Fibroblast of lung (primary cell): ENCODE measurements around the gene CACFD1.

Experiments
- CTCF ChIP-seq, 2 donors: IDR thresholded peaks in 1 of 2; conservative IDR thresholded peaks in 1 of 2; 1 replicate in 1 of 2; 2 replicates in 1 of 2; pipeline ENCODE4 v1.5.1; 2011 to 2012; ENCODE audit warnings: low read length in 2 of 2, control low read depth in 1 of 2, inconsistent platforms in 1 of 2, low read depth in 1 of 2, mild to moderate bottlenecking in 1 of 2
- EZH2 ChIP-seq: IDR thresholded peaks from 2 replicates; pipeline ENCODE4 v1.5.1; 2012; ENCODE audit warnings: low read length, control low read depth, mild to moderate bottlenecking; ENCODE audit errors: missing control alignments

DNA sequence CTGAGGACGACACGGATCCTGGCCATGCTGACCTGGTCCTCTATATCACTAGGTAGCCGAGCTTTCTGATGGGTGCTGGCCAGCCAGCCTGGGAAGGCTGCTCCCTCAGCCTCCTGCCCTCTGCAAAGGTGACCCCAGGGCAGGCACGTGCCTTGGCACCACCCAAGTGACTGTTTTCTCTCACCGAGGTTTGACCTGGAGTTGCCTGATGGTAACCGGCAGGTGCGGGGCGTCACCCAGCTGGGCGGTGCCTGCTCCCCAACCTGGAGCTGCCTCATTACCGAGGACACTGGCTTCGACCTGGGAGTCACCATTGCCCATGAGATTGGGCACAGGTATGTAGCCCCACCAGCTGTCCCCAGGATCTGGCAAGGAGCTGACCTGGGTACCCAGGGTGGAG is 33.8 kb upstream of the CACFD1 start:
- TF ChIP-seq CTCF (conservative IDR thresholded peaks at IDR 0.05 in 1 of 2, IDR thresholded peaks at IDR 0.05 in 1 of 2; ENCODE audit: low read depth in 1 of 2, low read length in 2 of 2) (no peak), EZH2 (no peak)
